ENCODE measurements around the gene OR2L2. TPM values are rescaled to one million over a fixed set of nuclear protein-coding genes. Genes with fewer than 3 reads are reported as not detected.

The OR2L2 gene, protein sequence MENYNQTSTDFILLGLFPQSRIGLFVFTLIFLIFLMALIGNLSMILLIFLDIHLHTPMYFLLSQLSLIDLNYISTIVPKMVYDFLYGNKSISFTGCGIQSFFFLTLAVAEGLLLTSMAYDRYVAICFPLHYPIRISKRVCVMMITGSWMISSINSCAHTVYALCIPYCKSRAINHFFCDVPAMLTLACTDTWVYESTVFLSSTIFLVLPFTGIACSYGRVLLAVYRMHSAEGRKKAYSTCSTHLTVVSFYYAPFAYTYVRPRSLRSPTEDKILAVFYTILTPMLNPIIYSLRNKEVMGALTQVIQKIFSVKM
- total RNA-seq, result under 0.01 TPM in 2 replicates

DNA sequence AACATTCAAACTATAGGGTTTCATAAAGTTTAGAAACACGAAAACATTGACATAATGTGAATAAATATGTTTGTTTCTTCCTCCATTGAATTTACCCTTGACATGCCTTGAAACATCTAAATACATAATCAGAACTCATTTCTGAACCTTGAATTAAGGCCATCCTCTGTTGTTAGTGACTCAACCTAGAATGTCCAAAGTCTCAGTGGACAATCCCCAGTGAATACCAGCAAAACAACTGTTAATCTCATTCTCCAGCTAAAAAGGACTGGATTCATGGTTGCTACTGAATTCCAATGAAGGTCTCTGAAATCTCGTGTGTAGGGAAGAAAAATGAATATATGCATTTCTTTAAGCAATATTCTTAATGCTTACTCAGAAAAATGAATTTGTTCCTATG, at the start of gene OR2L2:
TSS of gene OR2L2 (plus strand) at position 301 of the 400 bp plus-strand sequence. CDS start 8,198 bp downstream, outside the sequence.

DNA sequence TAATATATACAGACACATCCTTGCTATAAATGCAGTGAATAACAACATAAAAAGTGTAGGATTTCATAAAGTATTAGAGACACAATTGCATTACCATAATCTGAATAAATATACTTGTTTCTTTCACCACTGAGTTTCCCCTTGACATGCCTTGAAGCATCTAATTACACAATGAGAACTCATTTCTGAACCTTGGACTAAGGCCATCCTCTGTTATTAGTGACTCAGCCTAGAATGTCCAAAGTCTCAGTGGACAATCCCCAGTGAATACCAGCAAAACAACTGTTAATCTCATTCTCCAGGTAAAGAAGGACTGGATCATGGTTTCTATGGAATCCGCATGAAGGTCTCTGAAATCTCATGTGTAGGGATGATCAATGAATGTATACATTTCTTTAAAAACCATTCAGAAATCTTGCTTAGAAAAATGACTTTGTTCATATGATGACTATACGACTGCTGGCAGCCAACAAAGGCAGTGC, 16.6 kb upstream of the OR2L2 start, which contains the start of gene OR2L5:
TSS of gene OR2L5 (plus strand) at position 432 of the 482 bp plus-strand sequence. CDS start 8,288 bp downstream, outside the sequence.

DNA sequence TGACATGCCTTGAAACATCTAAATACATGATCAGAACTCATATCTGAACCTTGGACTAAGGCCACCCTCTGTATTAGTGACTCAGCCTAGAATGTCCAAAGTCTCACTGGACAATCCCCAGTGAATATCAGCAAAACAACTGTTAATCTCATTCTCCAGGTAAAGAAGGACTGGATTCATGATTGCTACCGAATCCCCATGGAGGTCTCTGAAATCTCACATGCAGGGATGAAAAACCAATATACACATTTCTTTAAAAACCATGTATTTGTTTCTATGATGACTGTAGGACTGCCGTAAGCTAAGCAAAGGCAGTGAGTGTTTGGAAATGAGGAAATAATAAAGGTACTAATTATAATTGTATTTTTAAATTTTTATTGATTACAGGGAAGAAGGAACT, 16.7 kb downstream of the OR2L2 start, which contains the start of gene OR2L3:
TSS of gene OR2L3 (plus strand) at position 301 of the 400 bp plus-strand sequence. CDS start 13,846 bp downstream, outside the sequence.

Other genes with a start within 250 kb of the OR2L2 start
- gene OR14A16, start 206.0 kb upstream of the OR2L2 start, total RNA-seq, result not detected in 2 replicates
- not detected in 2 replicates for gene OR11L1, start 188.2 kb upstream of the OR2L2 start, total RNA-seq
- gene TRIM58, start 172.9 kb upstream of the OR2L2 start, total RNA-seq, result 0.06 and 0.53 TPM in 2 replicates
- 0.26 TPM in 1 of 2 replicates, not detected in the other for gene OR2W3, start 134.5 kb upstream of the OR2L2 start, total RNA-seq
- not detected in 2 replicates for gene OR2T8, start 109.8 kb upstream of the OR2L2 start, total RNA-seq
- not detected in 2 replicates for gene OR2AJ1, start 105.2 kb upstream of the OR2L2 start, total RNA-seq
- not detected in 2 replicates for gene OR2L8, start 81.2 kb upstream of the OR2L2 start, total RNA-seq
- not detected in 2 replicates for gene OR2AK2, start 64.8 kb upstream of the OR2L2 start, total RNA-seq
- not detected in 2 replicates for gene OR2L5, start 16.4 kb upstream of the OR2L2 start, total RNA-seq
- gene OR2L3, start 16.8 kb downstream of the OR2L2 start, total RNA-seq, result not detected in 2 replicates
- not detected in 2 replicates for gene OR2L13, start 65.1 kb downstream of the OR2L2 start, total RNA-seq
- gene OR2M5, start 115.1 kb downstream of the OR2L2 start, total RNA-seq, result not detected in 2 replicates
- gene OR2M2, start 144.8 kb downstream of the OR2L2 start, total RNA-seq, result not detected in 2 replicates
- gene OR2M3, start 167.2 kb downstream of the OR2L2 start, total RNA-seq, result not detected in 2 replicates
- gene OR2M4, start 201.3 kb downstream of the OR2L2 start, total RNA-seq, result not detected in 2 replicates
- not detected in 2 replicates for gene OR2T33, start 247.9 kb downstream of the OR2L2 start, total RNA-seq

Measured in aortic smooth muscle cell (primary cell).